A549 (cell line): ENCODE data around the gene RGMB. TPM values are rescaled to one million over a fixed set of nuclear protein-coding genes. Genes with fewer than 3 reads are reported as not detected.
"Not testable (repeated sequence)": the region's sequence is repeated elsewhere in the genome, so short reads cannot be mapped to it uniquely, and the experiment has no call there.

Experiments
- ATAC-seq, 2 experiments: fragments of 200-7000 bp in 1 of 2; fragments of >200 bp in 1 of 2; cut with Nextera tagmentation in 1 of 2; cut with Tn5 transposase in 1 of 2; 3 replicates each; pipeline versions ENCODE4 v1.8.0 to v1.9.1; 2018 to 2020; ENCODE audit warnings: mild to moderate bottlenecking in 1 of 2, moderate library complexity in 1 of 2
- CTCF ChIA-PET: fragments of 300-600 bp; sonication (Branson Sonifier 250); formaldehyde crosslinking; extraction: SDS; loops from one replicate; lab custom pipeline; 2021; ENCODE audit warnings: antibody characterized with exemption, inconsistent platforms; lab: Yijun Ruan, JAX
- POLR2A ChIA-PET: fragments of 350-600 bp; formaldehyde crosslinking; extraction: SDS; loops from one replicate; lab custom pipeline; 2021; ENCODE audit warnings: antibody characterized with exemption, inconsistent platforms; lab: Yijun Ruan, JAX
- DNase-seq, 2 experiments: peaks; one replicate each; pipeline versions ENCODE4 v3.0.0 to v3.0.0-alpha.2; 2011 to 2016; ENCODE audit warnings: low read depth in 1 of 2, low spot score in 1 of 2
- FAIRE-seq: peaks from 2 replicates; lab custom pipeline; 2011; peaks lifted over from hg19 to GRCh38; lab: Jason Lieb, UNC
- H3K27ac ChIP-seq, 2 experiments: fragments of >200 bp; sonication (Bioruptor Twin); formaldehyde crosslinking; 3 replicates each; pipeline ENCODE4 v1.5.1; 2016 to 2017
- H3K4me1 ChIP-seq: fragments of >200 bp; sonication (Bioruptor Twin); formaldehyde crosslinking; 3 replicates; pipeline ENCODE4 v1.6.1; 2016
- H3K4me2 ChIP-seq: fragments of >200 bp; sonication (Bioruptor Twin); formaldehyde crosslinking; 3 replicates; pipeline ENCODE4 v1.6.1; 2016
- H3K4me3 ChIP-seq: fragments of >200 bp; sonication (Bioruptor Twin); formaldehyde crosslinking; 3 replicates; pipeline ENCODE4 v1.5.1; 2016
- H3K9me3 ChIP-seq: fragments of >200 bp; sonication (Bioruptor Twin); formaldehyde crosslinking; 3 replicates; pipeline ENCODE4 v1.6.1; 2016
- CHD4 ChIP-seq: fragments of 200-600 bp; sonication (generic); IDR thresholded peaks from 2 replicates; pipeline ENCODE4 v1.6.1; 2016; ENCODE audit warnings: antibody characterized with exemption, mild to moderate bottlenecking, borderline replicate concordance
- CTCF ChIP-seq: fragments of >200 bp; sonication (Bioruptor Twin); formaldehyde crosslinking; IDR thresholded peaks from 3 replicates; pipeline ENCODE4 v1.5.1; 2016
- ELK1 ChIP-seq: fragments of 150-350 bp; IDR thresholded peaks from 2 replicates; pipeline ENCODE4 v1.6.1; 2014; ENCODE audit warnings: low read depth, mild to moderate bottlenecking, low read length
- EP300 ChIP-seq, 2 experiments: fragments of >200 bp; sonication (Bioruptor Twin); formaldehyde crosslinking; IDR thresholded peaks; 2 replicates in 1 of 2; 3 replicates in 1 of 2; pipeline ENCODE4 v1.6.1; 2016 to 2017
- FOSB ChIP-seq: fragments of 250-450 bp; sonication (Bioruptor Pico); IDR thresholded peaks from 2 replicates; pipeline ENCODE4 v1.5.0; 2020; ENCODE audit warnings: mild to moderate bottlenecking, moderate library complexity
- GATA3 ChIP-seq: IDR thresholded peaks from 2 replicates; pipeline ENCODE4 v1.6.1; 2012; ENCODE audit warnings: borderline replicate concordance
- HES2 ChIP-seq: fragments of >200 bp; sonication (Bioruptor Twin); formaldehyde crosslinking; IDR thresholded peaks from 2 replicates; pipeline ENCODE4 v1.6.1; 2016
- NPAS2 ChIP-seq: fragments of 250-450 bp; sonication (Bioruptor Pico); IDR thresholded peaks from 2 replicates; pipeline ENCODE4 v1.8.0; 2022; ENCODE audit warnings: mild to moderate bottlenecking, moderate library complexity, borderline replicate concordance
- PBX3 ChIP-seq: IDR thresholded peaks from 2 replicates; pipeline ENCODE4 v1.6.1; 2012
- POLR2AphosphoS2 ChIP-seq: conservative IDR thresholded peaks from 2 replicates; pipeline ENCODE4 v1.6.1; 2012; ENCODE audit warnings: low read length, improper control_type of control experiment, inconsistent platforms
- RARB ChIP-seq: fragments of 250-450 bp; sonication (Bioruptor Pico); IDR thresholded peaks from 2 replicates; pipeline ENCODE4 v1.8.0; 2021; ENCODE audit warnings: mild to moderate bottlenecking, moderate library complexity
- REST ChIP-seq: fragments of 200-600 bp; sonication (generic); IDR thresholded peaks from 2 replicates; pipeline ENCODE4 v1.6.1; 2016; ENCODE audit warnings: antibody characterized with exemption, mild to moderate bottlenecking, moderate library complexity
- USF2 ChIP-seq: fragments of 450-650 bp; IDR thresholded peaks from 2 replicates; pipeline ENCODE4 v1.6.1; 2014; ENCODE audit warnings: antibody characterized with exemption
- ZSCAN20 ChIP-seq: fragments of 250-450 bp; sonication (Bioruptor Pico); IDR thresholded peaks from 2 replicates; pipeline ENCODE4 v1.8.0; 2022; ENCODE audit warnings: mild to moderate bottlenecking, moderate library complexity
- WGBS: methylation state at CpG from one replicate; pipeline ENCODE4 v1.1.6; 2017; ENCODE audit errors: missing lambda C conversion rate; 5-methylcytosine and 5-hydroxymethylcytosine counted together
- polyA plus RNA-seq, 4 experiments: library from polyadenylated mRNA; depleted of rRNA in 3 of 4; stranded (reverse); fragments of >200 nt; fragmentation: RNase III in 1 of 4; extraction: RNeasy Plus Mini Kit Qiagen cat#74134 plus additional on column Dnase treatment in 1 of 4; gene quantifications; 2 replicates in 3 of 4; 3 replicates in 1 of 4; pipeline ENCODE4 v1.2.3, GENCODE V29; 2011 to 2017

The RGMB gene
- polyA plus RNA-seq, 2 of the 4 experiments (the other 2 are of a cell fraction), result 5.3 to 5.6 TPM

- Histone ChIP-seq H3K4me2 (no peak overlapping the region), H3K4me3 (no peak overlapping the region), H3K27ac (no peak overlapping the region), H3K9me3 (no peaks in the 10 kb centered on the region), H3K4me1 (no peaks in the 10 kb centered on the region)
- ATAC-seq (no peak), DNase-seq (no peak), FAIRE-seq (no peak)
- ChIA-PET CTCF (interaction anchor here (1.2 to 2.4 kb wide), 3 partner anchors 9 to 29 kb away, joined by 3 to 10 read pairs (median 4); no protein-coding TSS in a partner anchor), POLR2A (no interaction called here)
- TF ChIP-seq EP300 (IDR thresholded peaks at IDR 0.05), result no peak
- no peak for TF ChIP-seq RARB (CRISPR knock-in tag)
- TF ChIP-seq NPAS2 (CRISPR knock-in tag), result no peak
- TF ChIP-seq FOSB (CRISPR knock-in tag), result no peak
- no peak for TF ChIP-seq CHD4
- 65% methylated on average over 1 of the region's 1 CpG for whole genome bisulfite sequencing
Observed at GRCh38 chr5:98741926-98742325, 31.5 kb upstream of the RGMB start.

GRCh38 chr5:98742396-98743073, 30.9 kb upstream of the RGMB start:
- TF ChIP-seq POLR2AphosphoS2 (no peak), CTCF (no peak), REST (no peak)
- TF ChIP-seq, all 56 proteins: peak for 0
- FAIRE-seq, result no peak
- Histone ChIP-seq H3K4me3 (no peak overlapping the region), H3K9me3 (no peaks in the 10 kb centered on the region), H3K4me1 (no peaks in the 10 kb centered on the region), H3K27ac (no peak overlapping the region), H3K4me2 (no peak overlapping the region)
- ChIA-PET POLR2A (no interaction called here), CTCF (interaction anchor here (1.2 to 2.4 kb wide), 3 partner anchors 9 to 28 kb away, joined by 3 to 10 read pairs (median 4); no protein-coding TSS in a partner anchor)
- DNase-seq, result no peak
- WGBS, result 39% methylated on average over 4 of the region's 5 CpGs
- no peak for ATAC-seq

- FAIRE-seq, DNase-seq, ATAC-seq, CTCF ChIA-PET, H3K9me3 ChIP-seq, H3K4me3 ChIP-seq, H3K4me1 ChIP-seq, H3K4me2 ChIP-seq, POLR2A ChIA-PET, H3K27ac ChIP-seq: not testable (repeated sequence)
- 11% methylated on average over 1 of the region's 1 CpG for WGBS
Observed at GRCh38 chr5:98748259-98748658, 25.2 kb upstream of the RGMB start.

- no peak overlapping the region for H3K4me2 ChIP-seq
- H3K9me3 ChIP-seq, result no peaks in the 10 kb centered on the region
- H3K27ac ChIP-seq, result no peak overlapping the region
- WGBS, result 60% methylated on average over 1 of the region's 1 CpG
- ATAC-seq (no peak), FAIRE-seq (no peak), DNase-seq (no peak)
- ChIA-PET CTCF (no interaction called here), POLR2A (no interaction called here)
- H3K4me3 ChIP-seq, result no peak overlapping the region
- H3K4me1 ChIP-seq, result no peaks in the 10 kb centered on the region
- no peak for TF ChIP-seq USF2
- TF ChIP-seq REST, result no peak
- TF ChIP-seq HES2, result no peak
- TF ChIP-seq PBX3, result no peak
- TF ChIP-seq GATA3, result no peak
- TF ChIP-seq ZSCAN20, result no peak
- no peak for TF ChIP-seq ELK1
Observed at GRCh38 chr5:98749046-98749445, 24.4 kb upstream of the RGMB start.
